HepG2 (cell line): ENCODE measurements around the gene RHBDL1. TPM values are rescaled to one million over a fixed set of nuclear protein-coding genes. Genes with fewer than 3 reads are reported as not detected.

Experiments
- DNMT1 ChIP-seq: sonication (generic); formaldehyde crosslinking; IDR thresholded peaks from 2 replicates; pipeline ENCODE4 v1.5.1; 2020; ENCODE audit warnings: mild to moderate bottlenecking, missing genetic modification reagents
- DRAP1 ChIP-seq: IDR thresholded peaks from 2 replicates; pipeline ENCODE4 v1.6.1; 2016; ENCODE audit warnings: missing genetic modification reagents, missing compliant biosample characterization
- E2F5 ChIP-seq: sonication (generic); formaldehyde crosslinking; conservative IDR thresholded peaks from 2 replicates; pipeline ENCODE4 v1.4.0; 2020; ENCODE audit warnings: missing genetic modification reagents
- HNF1A ChIP-seq, 2 experiments: sonication (generic) in 1 of 2; formaldehyde crosslinking in 1 of 2; IDR thresholded peaks; 2 replicates each; pipeline versions ENCODE4 v1.4.0 to v1.6.1; 2016 to 2020; ENCODE audit warnings: borderline replicate concordance in 1 of 2, low read depth in 1 of 2, mild to moderate bottlenecking in 1 of 2, missing genetic modification reagents in 1 of 2
- ISX ChIP-seq: sonication (generic); formaldehyde crosslinking; conservative IDR thresholded peaks from 2 replicates; pipeline ENCODE4 v1.5.0; 2020; ENCODE audit warnings: missing genetic modification reagents
- MAFF ChIP-seq: IDR thresholded peaks from 2 replicates; pipeline ENCODE4 v1.6.1; 2011; ENCODE audit warnings: low read depth, low read length, improper control_type of control experiment
- MLXIP ChIP-seq: sonication (generic); formaldehyde crosslinking; IDR thresholded peaks from 2 replicates; pipeline ENCODE4 v1.9.0; 2021; ENCODE audit warnings: missing genetic modification reagents, borderline replicate concordance
- MXD3 ChIP-seq: IDR thresholded peaks from 2 replicates; pipeline ENCODE4 v1.6.1; 2016; ENCODE audit warnings: mild to moderate bottlenecking, missing biosample characterization, missing genetic modification reagents
- NFATC3 ChIP-seq: sonication (generic); formaldehyde crosslinking; IDR thresholded peaks from 2 replicates; pipeline ENCODE4 v1.5.1; 2020; ENCODE audit warnings: mild to moderate bottlenecking, missing genetic modification reagents
- RBAK ChIP-seq: sonication (generic); formaldehyde crosslinking; IDR thresholded peaks from 2 replicates; pipeline ENCODE4 v1.5.1; 2020; ENCODE audit warnings: mild to moderate bottlenecking, missing genetic modification reagents
- SKI ChIP-seq: fragments of 450-650 bp; IDR thresholded peaks from one replicate; pipeline ENCODE4 v1.6.1; 2018; ENCODE audit warnings: mild to moderate bottlenecking; ENCODE audit not compliant: partially characterized antibody
- SOX13 ChIP-seq, 3 experiments: fragments of 450-650 bp in 1 of 3; sonication (generic) in 1 of 3; formaldehyde crosslinking in 1 of 3; IDR thresholded peaks in 2 of 3; conservative IDR thresholded peaks in 1 of 3; 2 replicates each; pipeline versions ENCODE4 v1.5.0 to v1.6.1; 2016 to 2020; ENCODE audit warnings: antibody characterized with exemption in 1 of 3, mild to moderate bottlenecking in 1 of 3, missing compliant biosample characterization in 1 of 3, missing genetic modification reagents in 1 of 3, moderate library complexity in 1 of 3
- TARDBP ChIP-seq: sonication (generic); formaldehyde crosslinking; IDR thresholded peaks from 2 replicates; pipeline ENCODE4 v1.8.0; 2022; ENCODE audit warnings: mild to moderate bottlenecking, missing genetic modification reagents
- TFDP1 ChIP-seq: IDR thresholded peaks from 2 replicates; pipeline ENCODE4 v1.6.1; 2016; ENCODE audit warnings: missing compliant biosample characterization, missing genetic modification reagents, borderline replicate concordance
- THAP8 ChIP-seq: sonication (generic); formaldehyde crosslinking; IDR thresholded peaks from 2 replicates; pipeline ENCODE4 v1.5.1; 2020; ENCODE audit warnings: missing genetic modification reagents, mild to moderate bottlenecking, borderline replicate concordance
- ZEB1 ChIP-seq: IDR thresholded peaks from 2 replicates; pipeline ENCODE4 v1.6.1; 2012; ENCODE audit warnings: mild to moderate bottlenecking, low read depth, inconsistent platforms; ENCODE audit not compliant: insufficient replicate concordance
- ZFY ChIP-seq: sonication (generic); formaldehyde crosslinking; IDR thresholded peaks from 2 replicates; pipeline ENCODE4 v1.4.0; 2020; ENCODE audit warnings: missing genetic modification reagents
- ZNF382 ChIP-seq: sonication (generic); formaldehyde crosslinking; IDR thresholded peaks from 2 replicates; pipeline ENCODE4 v1.5.0; 2020; ENCODE audit warnings: missing genetic modification reagents, mild to moderate bottlenecking, borderline replicate concordance
- polyA plus RNA-seq, 8 experiments: library from polyadenylated mRNA; depleted of rRNA in 3 of 8; stranded (reverse) in 7 of 8; unstranded in 1 of 8; fragments of >200 nt; fragmentation: Illumina TruSeq in 4 of 8; extraction: Trizol in 4 of 8; gene quantifications; 2 replicates each; pipeline versions ENCODE4 v1.2.1 to v1.2.3, GENCODE V29; 2011 to 2016; ENCODE audit warnings: low read depth in 4 of 8, missing spikeins in 1 of 8, mixed read lengths in 1 of 8; ENCODE audit not compliant: insufficient read depth in 1 of 8
- total RNA-seq, 5 experiments: library from RNA; depleted of rRNA; stranded (reverse); fragments of >200 nt; fragmentation: Illumina TruSeq; extraction: Trizol; gene quantifications; 2 replicates each; pipeline ENCODE4 v1.2.3, GENCODE V29; 2016; ENCODE audit warnings: low read depth in 1 of 5

Gene RHBDL1
- total and polyA plus RNA-seq, 2 of the 13 experiments (the other 11 are each of a cell fraction or from before 2014, with no cell fraction given), result 1.8 to 3.8 TPM

- TF ChIP-seq HNF1A (IDR thresholded peaks at IDR 0.05; ENCODE audit: low read depth), result no peak
- no peak for TF ChIP-seq HNF1A (CRISPR knock-in tag; IDR thresholded peaks at IDR 0.05; ENCODE audit: borderline replicate concordance)
- TF ChIP-seq E2F5 (CRISPR knock-in tag), result no peak
- no peak for TF ChIP-seq THAP8
- TF ChIP-seq NFATC3, result no peak
- TF ChIP-seq MXD3, result no peak
- TF ChIP-seq SOX13 (IDR thresholded peaks at IDR 0.05), result no peak
- TF ChIP-seq SOX13 (CRISPR knock-in tag; conservative IDR thresholded peaks at IDR 0.05 in 1 of 2, IDR thresholded peaks at IDR 0.05 in 1 of 2), result no peak
- TF ChIP-seq ZEB1, result no peak
- no peak for TF ChIP-seq MLXIP (CRISPR knock-in tag)
- no peak for TF ChIP-seq SKI
- TF ChIP-seq DRAP1, result no peak
- TF ChIP-seq RBAK (CRISPR knock-in tag), result no peak
- TF ChIP-seq ISX (CRISPR knock-in tag), result no peak
- TF ChIP-seq ZNF382 (CRISPR knock-in tag), result no peak
- no peak for TF ChIP-seq TFDP1 (CRISPR knock-in tag)
- no peak for TF ChIP-seq DNMT1 (CRISPR knock-in tag)
- no peak for TF ChIP-seq TARDBP (CRISPR knock-in tag)
- no peak for TF ChIP-seq ZFY
- TF ChIP-seq MAFF, result no peak
These were observed 45.0 kb downstream of the RHBDL1 start (continued) for GRCh38 chr16:720447-720989.
